ENCODE results near the gene PTPRR.

DNA sequence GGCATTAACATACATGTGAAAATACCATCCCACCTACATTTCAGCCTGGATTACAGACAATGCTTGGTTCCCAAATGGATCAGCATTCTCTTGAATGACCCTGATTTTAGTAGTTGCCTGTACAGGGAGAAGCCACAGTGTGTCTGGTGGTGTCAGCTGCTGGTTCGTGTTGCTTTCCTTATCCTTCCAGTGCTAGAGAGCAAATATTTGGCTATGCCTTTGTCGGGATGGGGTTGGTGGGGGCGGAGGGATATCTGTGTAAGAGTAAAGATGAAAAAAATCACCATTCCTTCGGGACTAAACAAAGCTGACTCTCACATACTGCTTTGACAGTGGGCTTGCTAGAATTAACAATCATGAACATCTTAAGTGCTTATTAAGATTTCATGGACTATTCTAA lies 96.0 kb downstream of the PTPRR start:
- TF ChIP-seq SUZ12 (IDR thresholded peaks at IDR 0.05; ENCODE audit: extremely low read depth, insufficient read depth, insufficient read length) (no peak), YY1 (IDR thresholded peaks at IDR 0.05; ENCODE audit: insufficient read depth, insufficient read length) (no peak)

All from NT2/D1 (cell line).